GM12874 (cell line): Measurements from ENCODE around the gene TTC28.
A peak's percentile ranks its signal among the peaks of the same experiment; 100 is the strongest.

Experiments
- CTCF ChIP-seq: IDR thresholded peaks from 2 replicates; pipeline ENCODE4 v1.5.1; 2011; ENCODE audit warnings: low read depth, mild to moderate bottlenecking, control low read depth, low read length, moderate library complexity; ENCODE audit not compliant: insufficient read depth

TTC28 gene

GRCh38 chr22:28021998-28022660 is 657.5 kb downstream of the TTC28 start:
- TF ChIP-seq CTCF = no peak

GRCh38 chr22:28021116-28021997 is 658.3 kb downstream of the TTC28 start:
- TF ChIP-seq CTCF = no peak

GRCh38 chr22:28019881-28020861 is 659.5 kb downstream of the TTC28 start:
- peak; percentile 95 for TF ChIP-seq CTCF

GRCh38 chr22:28019360-28019759 is 660.3 kb downstream of the TTC28 start:
- no peak for TF ChIP-seq CTCF

- no peak for TF ChIP-seq CTCF
These were observed 661.1 kb downstream of the TTC28 start for GRCh38 chr22:28018461-28018927.

GRCh38 chr22:28017859-28018258 is 661.8 kb downstream of the TTC28 start:
- TF ChIP-seq CTCF = no peak

- TF ChIP-seq CTCF = no peak
These were observed 662.2 kb downstream of the TTC28 start for GRCh38 chr22:28017558-28017820.
